Large intestine (tissue), 12 donors: Measurements from ENCODE around the gene KMT2C. TPM values are rescaled to one million over a fixed set of nuclear protein-coding genes. Genes with fewer than 3 reads are reported as not detected.
A peak's percentile ranks its signal among the peaks of the same experiment; 100 is the strongest.
"Not testable (repeated sequence)": the region's sequence is repeated elsewhere in the genome, so short reads cannot be mapped to it uniquely, and the experiment has no call there.

Experiments
- DNase-seq, 2 donors: peaks; one replicate each; pipeline versions ENCODE4 v3.0.0 to v3.0.0-alpha.2; 2013
- H3K27ac ChIP-seq: one replicate; pipeline ENCODE4 v1.5.1; 2013; ENCODE audit warnings: low read length
- H3K27me3 ChIP-seq: 2 replicates; pipeline ENCODE4 v1.6.1; 2013; ENCODE audit warnings: low read length; ENCODE audit not compliant: control insufficient read depth, insufficient read depth
- H3K36me3 ChIP-seq: 2 replicates; pipeline ENCODE4 v1.6.1; 2013; ENCODE audit warnings: low read length; ENCODE audit not compliant: control insufficient read depth, insufficient read depth
- H3K4me1 ChIP-seq: one replicate; pipeline ENCODE4 v1.6.1; 2013; ENCODE audit warnings: low read length; ENCODE audit not compliant: control insufficient read depth, insufficient read depth
- H3K4me3 ChIP-seq: one replicate; pipeline ENCODE4 v1.5.1; 2013; ENCODE audit warnings: low read length
- H3K9me3 ChIP-seq: one replicate; pipeline ENCODE4 v1.6.1; 2013; ENCODE audit warnings: mild to moderate bottlenecking, low read depth, low read length, moderate library complexity; ENCODE audit not compliant: control insufficient read depth
- WGBS: methylation state at CpG from one replicate; pipeline ENCODE4 v1.1.5; 2013; ENCODE audit warnings: low lambda C conversion rate; ENCODE audit not compliant: insufficient coverage; 5-methylcytosine and 5-hydroxymethylcytosine counted together
- long read RNA-seq, 11 donors: transcript quantifications; one replicate each; lab custom pipeline, GENCODE V29; 2026
- polyA plus RNA-seq: library from polyadenylated mRNA; unstranded; fragments of 120-200 nt; gene quantifications from one replicate; pipeline ENCODE4 v1.2.1, GENCODE V29; 2013

Gene KMT2C
- polyA plus RNA-seq = 34.1 TPM
- long read RNA-seq, donor 1 = 0 reads
- long read RNA-seq, donor 2, partial matches to known transcripts = 15 of 15 reads
- long read RNA-seq, donor 2, other reads (novel, unspliced or antisense) = 0 of 15 reads
- long read RNA-seq, donor 3, partial matches to known transcripts = 15 of 16 reads
- long read RNA-seq, donor 3, other reads (novel, unspliced or antisense) = 0 of 16 reads
- long read RNA-seq, donor 4 = 0 reads
- long read RNA-seq, donor 5, partial matches to known transcripts = 8 of 8 reads
- long read RNA-seq, donor 5, other reads (novel, unspliced or antisense) = 0 of 8 reads
- long read RNA-seq, donor 6, partial matches to known transcripts = 18 of 18 reads
- long read RNA-seq, donor 6, other reads (novel, unspliced or antisense) = 0 of 18 reads
- long read RNA-seq, donor 7, partial matches to known transcripts = 13 of 13 reads
- long read RNA-seq, donor 7, other reads (novel, unspliced or antisense) = 0 of 13 reads
- long read RNA-seq, donor 8, partial matches to known transcripts = 18 of 18 reads
- long read RNA-seq, donor 8, other reads (novel, unspliced or antisense) = 0 of 18 reads
- long read RNA-seq, donor 9, partial matches to known transcripts = 10 of 10 reads
- long read RNA-seq, donor 9, other reads (novel, unspliced or antisense) = 0 of 10 reads
- long read RNA-seq, donor 10, partial matches to known transcripts = 16 of 16 reads
- long read RNA-seq, donor 10, other reads (novel, unspliced or antisense) = 0 of 16 reads
- long read RNA-seq, donor 11 = 0 reads

DNA sequence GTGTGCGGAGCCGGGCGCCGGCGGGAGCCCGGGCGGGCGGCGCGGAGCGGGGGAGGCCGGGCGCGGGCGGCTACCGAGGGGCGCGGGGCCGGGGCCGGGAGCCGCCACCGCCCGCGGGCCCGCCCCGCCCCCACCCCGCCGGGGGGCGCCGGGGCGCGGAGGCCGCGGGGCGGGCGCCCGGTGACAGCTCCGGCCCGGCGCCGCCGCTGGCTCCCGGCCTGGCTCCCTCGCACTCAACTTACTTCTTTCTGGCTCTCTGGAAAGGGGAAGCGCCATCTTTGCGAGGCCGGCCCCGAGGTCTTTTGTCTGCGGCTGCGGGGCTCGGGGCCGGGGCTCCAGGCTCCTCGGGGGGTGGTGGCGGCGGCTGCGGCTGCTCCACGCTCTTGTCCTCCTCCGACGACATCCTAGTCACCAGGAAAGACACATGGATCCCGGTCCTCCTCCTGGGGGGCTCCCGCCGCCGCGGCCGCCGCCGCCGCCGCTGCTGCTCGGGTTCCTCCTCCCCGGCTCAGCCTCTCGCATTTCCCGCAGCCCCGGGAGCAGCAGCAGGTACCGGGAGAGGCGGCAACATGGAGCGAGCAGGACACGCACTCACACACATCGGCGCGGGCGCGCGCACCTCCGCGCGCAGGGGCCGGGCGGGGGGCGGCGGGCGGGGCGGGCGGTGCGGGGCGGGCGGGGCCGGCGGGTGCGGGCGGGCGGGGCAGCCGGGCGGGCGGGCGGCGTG, at the start of gene KMT2C:
TSS of gene KMT2C (minus strand) at position 620 of the 727 bp plus-strand sequence. CDS start at position 403, 217 bp downstream.
- H3K27ac ChIP-seq = peak within 1 kb of the TSS; percentile 95
- no CpG with 5 or more reads among the region's 107 CpGs for WGBS
- peak; percentile 56 to 65 for DNase-seq
- no peaks in the 10 kb centered on the region for H3K36me3 ChIP-seq
- no peaks in the 10 kb centered on the region for H3K9me3 ChIP-seq
- H3K4me1 ChIP-seq = peaks cover 6% of the 10 kb centered on the region
- H3K27me3 ChIP-seq = no peaks in the 10 kb centered on the region
- H3K4me3 ChIP-seq = peak within 1 kb of the TSS; percentile 70

DNA sequence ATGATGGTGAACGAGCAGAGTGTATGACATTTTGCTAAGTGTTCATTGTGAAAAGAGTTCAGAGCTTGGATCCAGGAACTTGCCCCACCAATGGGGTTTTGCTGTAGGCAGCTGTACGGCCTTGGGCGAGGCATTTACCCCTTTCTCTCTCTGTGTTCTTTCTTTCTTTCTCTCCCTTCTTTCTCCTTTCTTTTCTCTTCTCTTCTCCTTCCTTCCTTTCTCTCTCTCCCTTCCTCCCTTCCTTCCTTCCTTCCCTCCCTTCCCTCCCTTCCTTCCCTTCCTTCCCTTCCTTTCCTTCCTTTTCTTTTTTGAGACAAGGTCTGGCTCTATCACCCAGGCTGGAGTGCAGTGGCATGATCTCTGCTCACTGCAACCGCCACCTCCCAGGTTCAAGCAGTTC, 45.3 kb upstream of the KMT2C start:
- 97% methylated on average over 4 of the region's 4 CpGs for WGBS
- no peaks in the 10 kb centered on the region for H3K27me3 ChIP-seq

DNA sequence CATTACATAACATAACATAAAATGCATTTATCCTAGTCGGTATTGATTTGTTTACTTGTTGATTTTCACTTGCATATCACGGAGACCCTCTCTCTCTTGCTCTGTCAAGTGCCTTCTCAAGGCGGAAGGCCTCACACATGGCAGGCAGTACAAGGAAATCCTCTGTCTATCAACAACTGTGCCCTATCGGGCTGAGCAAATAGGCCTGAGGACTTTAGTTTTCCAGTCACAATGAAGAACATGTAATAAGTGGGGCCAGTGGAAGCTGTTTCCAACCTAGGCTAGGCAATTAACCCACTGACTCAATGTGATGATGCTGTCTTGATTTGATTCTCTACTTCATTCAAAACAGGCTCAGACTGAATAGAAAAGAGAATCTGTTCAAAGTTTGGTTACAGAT, 44.9 kb upstream of the KMT2C start:
- no peaks in the 10 kb centered on the region for H3K4me1 ChIP-seq
- 83% methylated on average over 1 of the region's 4 CpGs for WGBS
- no peak for DNase-seq
- H3K9me3 ChIP-seq = no peaks in the 10 kb centered on the region
- no peaks in the 10 kb centered on the region for H3K36me3 ChIP-seq
- H3K27me3 ChIP-seq = no peaks in the 10 kb centered on the region
- H3K27ac ChIP-seq = no peak overlapping the region
- H3K4me3 ChIP-seq = no peak overlapping the region

More for the DNA sequence above, 45.3 kb upstream of the KMT2C start:
- no peak overlapping the region for H3K4me3 ChIP-seq
- H3K9me3 ChIP-seq = no peaks in the 10 kb centered on the region
- H3K27ac ChIP-seq = no peak overlapping the region
- DNase-seq = no peak
- no peaks in the 10 kb centered on the region for H3K36me3 ChIP-seq
- no peaks in the 10 kb centered on the region for H3K4me1 ChIP-seq

DNA sequence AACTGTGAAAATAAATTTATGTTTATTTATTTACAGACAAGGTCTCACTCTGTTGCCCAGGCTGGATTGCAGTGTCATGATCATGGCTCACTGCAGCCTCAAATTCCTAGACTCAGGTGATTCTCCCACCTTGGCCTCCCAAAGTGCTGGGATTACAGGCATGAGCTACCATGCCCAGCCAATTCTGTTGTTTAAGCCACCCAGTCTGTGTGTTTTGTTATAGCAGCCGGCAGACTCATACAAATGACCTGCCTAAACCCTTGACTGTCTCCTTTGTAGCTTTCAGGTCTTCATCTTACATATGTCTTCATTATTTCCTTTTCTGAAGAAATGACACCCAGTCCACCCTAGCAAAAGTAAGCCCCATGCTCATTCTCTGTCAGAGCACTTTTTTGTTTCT, 43.8 kb upstream of the KMT2C start:
- Histone ChIP-seq H3K4me3 (no peak overlapping the region), H3K27ac (no peak overlapping the region), H3K9me3 (no peaks in the 10 kb centered on the region), H3K4me1 (no peaks in the 10 kb centered on the region), H3K36me3 (no peaks in the 10 kb centered on the region), H3K27me3 (no peaks in the 10 kb centered on the region)
- no CpG with 5 or more reads among the region's 1 CpG for WGBS
- no peak for DNase-seq

DNA sequence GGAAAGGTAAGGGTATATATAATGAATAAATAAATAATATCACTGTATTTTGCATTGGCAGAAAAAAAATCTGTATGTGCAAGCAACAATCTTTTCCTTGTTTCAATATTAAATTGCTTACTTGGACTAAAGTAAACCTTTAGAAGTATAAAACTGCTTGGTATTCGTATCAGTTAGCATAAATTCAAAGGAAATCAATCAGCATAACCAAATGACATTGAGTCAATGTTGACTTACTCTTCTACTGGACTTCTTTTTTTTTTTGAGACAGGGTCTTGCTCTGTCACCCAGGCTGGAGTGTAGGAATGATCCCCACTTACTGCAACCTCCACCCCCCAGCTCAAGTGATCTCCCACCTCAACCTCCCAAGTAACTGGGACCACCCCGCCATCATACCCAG, 42.3 kb upstream of the KMT2C start:
- Histone ChIP-seq H3K27me3 (no peaks in the 10 kb centered on the region), H3K36me3 (no peaks in the 10 kb centered on the region), H3K27ac (no peak overlapping the region), H3K4me3 (no peak overlapping the region), H3K4me1 (no peaks in the 10 kb centered on the region), H3K9me3 (no peaks in the 10 kb centered on the region)
- WGBS = no CpG with 5 or more reads among the region's 2 CpGs
- no peak for DNase-seq

DNA sequence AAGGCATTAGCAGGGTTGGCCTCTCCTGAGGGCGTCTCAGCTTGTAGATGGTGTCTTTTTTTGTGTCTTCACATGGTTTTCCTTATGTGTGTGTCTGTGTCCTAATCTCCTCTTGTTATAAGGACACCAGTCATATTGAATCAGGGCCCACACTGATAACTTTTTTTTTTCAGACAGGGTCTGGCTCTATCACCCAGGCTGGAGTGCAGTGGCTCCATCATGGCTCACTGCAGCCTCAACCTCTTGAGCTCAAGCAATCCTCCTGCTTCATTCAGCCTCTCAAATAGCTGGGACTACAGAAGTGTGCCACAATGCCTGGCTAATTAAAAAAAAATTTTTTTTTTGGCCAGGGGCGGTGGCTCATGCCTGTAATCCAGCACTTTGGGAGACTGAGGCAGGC, 41.3 kb upstream of the KMT2C start:
- Histone ChIP-seq H3K27me3 (no peaks in the 10 kb centered on the region), H3K27ac (no peak overlapping the region), H3K4me3 (no peak overlapping the region), H3K36me3 (no peaks in the 10 kb centered on the region), H3K9me3 (no peaks in the 10 kb centered on the region), H3K4me1 (no peaks in the 10 kb centered on the region)
- no CpG with 5 or more reads among the region's 2 CpGs for WGBS
- DNase-seq = no peak

DNA sequence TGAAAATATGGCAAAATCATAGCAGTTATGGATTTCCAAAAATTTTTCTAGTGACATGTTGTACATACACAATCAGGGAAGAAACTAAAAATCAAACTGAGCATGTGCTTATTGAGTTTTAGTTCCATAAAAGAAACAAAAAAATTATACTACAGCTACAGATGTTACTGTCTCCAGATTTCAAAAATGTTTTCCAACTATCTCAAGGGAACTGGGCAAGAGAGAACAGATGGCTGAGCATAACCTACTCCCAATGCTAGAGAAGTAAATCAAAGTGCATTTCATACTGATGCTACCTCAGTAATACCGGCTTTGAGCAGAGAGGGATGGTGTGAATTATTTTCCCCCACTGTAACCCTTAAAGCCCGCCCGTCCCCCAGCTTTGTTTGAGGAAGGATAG, 40.7 kb upstream of the KMT2C start:
- WGBS = no CpG with 5 or more reads among the region's 3 CpGs
- no peaks in the 10 kb centered on the region for H3K36me3 ChIP-seq
- no peak overlapping the region for H3K27ac ChIP-seq
- DNase-seq = no peak
- H3K9me3 ChIP-seq = no peaks in the 10 kb centered on the region
- no peaks in the 10 kb centered on the region for H3K4me1 ChIP-seq
- no peak overlapping the region for H3K4me3 ChIP-seq
- no peaks in the 10 kb centered on the region for H3K27me3 ChIP-seq

DNA sequence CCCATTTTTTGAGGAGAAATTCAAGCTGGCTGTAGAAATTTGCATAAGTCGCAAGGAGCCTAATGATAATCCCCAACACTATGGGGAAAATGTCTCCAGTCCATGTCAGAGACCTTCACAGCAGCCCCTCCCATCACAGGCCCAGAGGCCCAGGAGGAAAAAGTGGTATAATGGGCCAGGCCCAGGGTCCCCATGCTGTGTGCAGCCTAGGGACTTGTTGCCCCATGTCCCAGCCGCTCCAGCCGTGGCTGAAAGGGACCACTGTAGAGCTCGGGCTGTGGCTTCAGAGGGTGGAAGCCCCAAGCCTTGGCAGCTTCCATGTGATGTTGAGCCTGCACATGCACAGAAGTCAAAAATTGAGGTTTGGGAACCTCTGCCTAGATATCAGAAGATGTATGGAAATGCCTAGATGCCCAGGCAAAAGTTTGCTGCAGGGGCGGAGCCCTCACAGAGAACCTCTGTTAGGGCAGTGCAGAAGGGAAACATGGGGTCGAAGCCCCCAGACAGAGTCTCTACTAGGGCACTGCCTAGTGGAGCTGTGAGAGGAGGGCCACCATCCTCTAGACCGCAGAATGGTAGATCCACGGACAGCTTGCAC, 35.3 kb upstream of the KMT2C start:
- WGBS = no CpG with 5 or more reads among the region's 8 CpGs
- not testable (repeated sequence) for H3K27ac ChIP-seq, H3K36me3 ChIP-seq, H3K9me3 ChIP-seq, H3K4me3 ChIP-seq, H3K4me1 ChIP-seq, H3K27me3 ChIP-seq, DNase-seq

DNA sequence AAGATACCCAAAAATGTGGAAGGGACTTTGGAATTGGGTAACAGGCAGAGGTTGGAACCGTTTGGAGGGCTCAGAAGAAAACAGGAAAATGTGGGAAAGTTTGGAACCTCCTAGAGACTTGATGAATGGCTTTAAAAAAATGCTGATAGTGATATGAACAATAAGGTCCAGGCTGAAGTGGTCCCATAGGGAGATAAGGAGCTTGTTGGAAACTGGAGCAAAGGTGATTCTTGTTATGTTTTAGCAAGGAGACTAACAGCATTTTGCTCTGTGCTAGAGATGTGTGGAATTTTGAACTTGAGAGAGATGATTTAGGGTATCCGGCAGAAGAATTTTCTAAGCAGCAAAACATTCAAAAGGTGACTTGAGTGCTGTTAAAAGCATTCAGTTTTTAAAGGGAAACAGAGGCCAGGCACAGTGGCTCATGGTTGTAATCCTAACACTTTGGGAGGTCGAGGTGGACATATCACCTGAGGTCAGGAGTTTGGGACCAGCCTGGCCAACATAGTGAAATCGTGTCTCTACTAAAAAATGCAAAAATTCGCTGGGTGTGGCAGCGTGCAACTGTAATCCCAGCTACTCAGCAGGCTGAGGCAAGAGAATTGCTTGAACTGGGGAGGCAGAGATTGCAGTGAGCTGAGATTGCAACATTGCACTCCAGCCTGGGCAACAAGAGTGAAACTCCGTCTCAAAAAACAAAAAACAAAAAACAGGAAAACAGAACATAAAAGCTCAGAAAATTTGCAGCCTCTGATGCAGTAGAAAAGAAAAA, 34.6 kb upstream of the KMT2C start:
- H3K36me3 ChIP-seq, H3K9me3 ChIP-seq, H3K27me3 ChIP-seq, H3K4me1 ChIP-seq, DNase-seq, H3K27ac ChIP-seq, H3K4me3 ChIP-seq: not testable (repeated sequence)
- 58% methylated on average over 2 of the region's 7 CpGs for WGBS
